Left ventricle myocardium inferior (tissue), 1 donor: ENCODE data around the gene GAST. TPM values are rescaled to one million over a fixed set of nuclear protein-coding genes. Genes with fewer than 3 reads are reported as not detected.
A peak's percentile ranks its signal among the peaks of the same experiment; 100 is the strongest.

ENCODE experiments used
- DNase-seq: peaks from one replicate; pipeline ENCODE4 v3.0.0-alpha.2; 2020
- H3K27ac ChIP-seq: fragments of 200-600 bp; replicated peaks from 2 replicates; pipeline ENCODE4 v1.8.0; 2021
- H3K27me3 ChIP-seq: fragments of 200-600 bp; 2 replicates; pipeline ENCODE4 v1.8.0; 2021; ENCODE audit warnings: low read depth
- H3K36me3 ChIP-seq: fragments of 200-600 bp; 2 replicates; pipeline ENCODE4 v1.8.0; 2021
- H3K4me1 ChIP-seq: fragments of 200-600 bp; 2 replicates; pipeline ENCODE4 v1.8.0; 2021
- H3K4me3 ChIP-seq: fragments of 200-600 bp; 2 replicates; pipeline ENCODE4 v1.8.0; 2021; ENCODE audit warnings: mild to moderate bottlenecking, moderate library complexity
- H3K9me3 ChIP-seq: fragments of 200-600 bp; replicated peaks from 2 replicates; pipeline ENCODE4 v1.8.0; 2021
- intact Hi-C: fragments of 100-400 bp; cut with micrococcal nuclease; formaldehyde crosslinking; loops from one replicate; pipeline ENCODE4 v1.11.0; 2022
- total RNA-seq: library from RNA; stranded (reverse); fragmentation: NEBNext Ultra II Directional; extraction: Animal tissue kit (Norgen Biotek cat#: 25700); gene quantifications from one replicate; pipeline ENCODE4 v1.2.1, GENCODE V29; 2021
- TF ChIP-seq, protein P1 (sequence below): fragments of 200-600 bp; IDR thresholded peaks from 2 replicates; pipeline ENCODE4 v1.8.0; 2021; ENCODE audit warnings: antibody characterized with exemption, mild to moderate bottlenecking, borderline replicate concordance
- donor health status: DM: no; HTN: yes; CAD: no; lungs with severe emphysema.

Gene GAST
- total RNA-seq, 1 donor from 2014 or later: not detected

DNA sequence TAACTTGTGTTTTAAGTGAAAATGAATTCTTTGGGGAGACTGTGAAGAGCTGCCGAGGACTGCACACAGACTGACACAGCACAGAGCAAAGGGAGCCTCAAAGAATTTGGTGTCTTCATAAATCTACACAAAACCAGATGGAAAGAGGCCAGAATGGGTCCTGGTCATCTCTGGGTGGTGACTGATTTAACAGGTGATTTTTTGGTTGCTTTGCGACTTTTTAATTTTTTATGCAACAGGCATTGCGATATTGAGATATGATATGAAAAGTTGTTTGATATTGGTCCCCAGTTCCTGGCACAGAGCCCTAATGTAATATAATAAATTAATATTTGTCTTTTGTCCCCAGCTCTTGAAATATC lies 36.1 kb upstream of the GAST start:
- no peaks in the 10 kb centered on the region for H3K27me3 ChIP-seq
- H3K4me1 ChIP-seq: peaks cover 13% of the 10 kb centered on the region
- intact Hi-C loops: no loop called here
- TF ChIP-seq, protein P1, sequence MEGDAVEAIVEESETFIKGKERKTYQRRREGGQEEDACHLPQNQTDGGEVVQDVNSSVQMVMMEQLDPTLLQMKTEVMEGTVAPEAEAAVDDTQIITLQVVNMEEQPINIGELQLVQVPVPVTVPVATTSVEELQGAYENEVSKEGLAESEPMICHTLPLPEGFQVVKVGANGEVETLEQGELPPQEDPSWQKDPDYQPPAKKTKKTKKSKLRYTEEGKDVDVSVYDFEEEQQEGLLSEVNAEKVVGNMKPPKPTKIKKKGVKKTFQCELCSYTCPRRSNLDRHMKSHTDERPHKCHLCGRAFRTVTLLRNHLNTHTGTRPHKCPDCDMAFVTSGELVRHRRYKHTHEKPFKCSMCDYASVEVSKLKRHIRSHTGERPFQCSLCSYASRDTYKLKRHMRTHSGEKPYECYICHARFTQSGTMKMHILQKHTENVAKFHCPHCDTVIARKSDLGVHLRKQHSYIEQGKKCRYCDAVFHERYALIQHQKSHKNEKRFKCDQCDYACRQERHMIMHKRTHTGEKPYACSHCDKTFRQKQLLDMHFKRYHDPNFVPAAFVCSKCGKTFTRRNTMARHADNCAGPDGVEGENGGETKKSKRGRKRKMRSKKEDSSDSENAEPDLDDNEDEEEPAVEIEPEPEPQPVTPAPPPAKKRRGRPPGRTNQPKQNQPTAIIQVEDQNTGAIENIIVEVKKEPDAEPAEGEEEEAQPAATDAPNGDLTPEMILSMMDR: no peak
- no peak overlapping the region for H3K4me3 ChIP-seq
- H3K9me3 ChIP-seq: no peaks in the 10 kb centered on the region
- no peak overlapping the region for H3K27ac ChIP-seq
- H3K36me3 ChIP-seq: no peaks in the 10 kb centered on the region
- DNase-seq: no peak

DNA sequence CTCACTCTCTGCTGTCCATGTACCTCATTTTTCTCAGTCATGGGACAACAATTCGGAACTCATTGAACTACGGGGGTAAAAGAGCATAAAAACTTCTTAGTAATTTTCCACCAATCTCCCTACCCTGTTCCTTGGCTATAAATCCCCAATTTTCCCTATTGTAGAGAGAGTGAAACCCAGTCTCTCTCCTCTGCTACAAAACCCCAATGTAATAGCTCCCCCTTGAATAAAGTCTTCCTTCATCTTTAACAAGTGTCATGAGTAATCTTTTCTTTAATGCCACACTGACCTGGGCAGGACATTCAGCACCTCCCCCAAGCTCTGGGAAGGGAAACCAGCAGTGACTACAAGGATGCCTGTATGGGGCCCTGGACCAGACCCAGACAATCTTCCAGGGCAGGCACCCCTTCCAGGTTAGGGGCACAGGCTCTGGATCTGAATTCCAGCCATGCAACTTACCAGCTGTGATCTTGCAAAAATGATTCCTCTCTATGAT lies 33.7 kb upstream of the GAST start:
- peak overlapping the region; percentile 85 for H3K27ac ChIP-seq
- peaks cover 13% of the 10 kb centered on the region for H3K4me1 ChIP-seq
- no peaks in the 10 kb centered on the region for H3K27me3 ChIP-seq
- no peaks in the 10 kb centered on the region for H3K9me3 ChIP-seq
- no peak for DNase-seq
- TF ChIP-seq, protein P1: no peak
- intact Hi-C loops: no loop called here
- peak overlapping the region; percentile 55 for H3K4me3 ChIP-seq
- no peaks in the 10 kb centered on the region for H3K36me3 ChIP-seq

DNA sequence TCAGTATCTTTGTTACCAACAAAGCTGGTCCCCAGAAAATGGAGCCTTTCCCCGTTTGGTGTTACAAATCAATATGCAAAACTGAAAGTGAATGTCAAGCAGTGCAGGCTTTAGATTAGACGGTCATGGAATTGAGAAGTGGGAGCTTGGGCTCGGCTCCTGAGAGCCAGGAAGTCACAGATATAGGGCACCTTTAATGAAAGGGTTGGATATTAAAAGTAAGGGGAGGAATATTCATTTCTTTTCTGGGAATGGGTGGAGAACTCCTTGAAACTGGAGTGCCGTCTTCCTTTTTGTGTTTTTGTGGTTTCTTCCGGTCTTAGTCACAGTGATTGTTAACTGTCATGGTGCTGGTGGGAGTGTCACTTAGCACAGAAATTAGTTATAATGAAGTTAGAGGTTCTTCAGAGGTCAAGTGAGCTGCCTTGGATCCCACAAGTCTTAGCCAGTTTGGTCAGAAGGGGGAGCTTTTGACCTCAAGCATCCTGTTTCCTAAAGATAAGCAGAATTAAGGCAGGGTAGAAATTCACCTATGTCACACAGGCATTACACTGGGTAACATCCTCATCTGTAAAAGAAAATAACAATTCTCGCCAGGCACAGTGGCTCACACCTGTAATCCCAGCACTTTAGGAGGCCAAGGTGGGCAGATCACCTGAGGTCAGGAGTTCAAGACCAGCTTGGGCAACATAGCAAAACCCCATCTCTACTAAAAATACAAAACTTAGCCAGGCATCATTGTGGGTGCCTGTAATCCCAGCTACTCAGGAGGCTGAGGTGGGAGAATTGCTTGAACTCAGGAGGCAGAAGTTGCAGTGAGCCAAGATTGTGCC lies 33.0 kb upstream of the GAST start:
- H3K36me3 ChIP-seq: no peaks in the 10 kb centered on the region
- intact Hi-C loops: no loop called here
- H3K4me1 ChIP-seq: peaks cover 13% of the 10 kb centered on the region
- DNase-seq: no peak
- TF ChIP-seq, protein P1: peak; percentile 27
- H3K4me3 ChIP-seq: peak overlapping the region; percentile 55
- no peaks in the 10 kb centered on the region for H3K9me3 ChIP-seq
- H3K27ac ChIP-seq: peak overlapping the region; percentile 85
- H3K27me3 ChIP-seq: no peaks in the 10 kb centered on the region

- intact Hi-C loops: no loop called here
- Histone ChIP-seq H3K4me3 (no peak overlapping the region), H3K36me3 (no peaks in the 10 kb centered on the region), H3K27ac (peak overlapping the region; percentile 85), H3K9me3 (no peaks in the 10 kb centered on the region), H3K27me3 (no peaks in the 10 kb centered on the region), H3K4me1 (peaks cover 13% of the 10 kb centered on the region)
- TF ChIP-seq, protein P1: no peak
- no peak for DNase-seq
These were observed 32.2 kb upstream of the GAST start for GRCh38 chr17:41679740-41680425.

GRCh38 chr17:41680426-41681040 lies 31.6 kb upstream of the GAST start:
- intact Hi-C loops: no loop called here
- Histone ChIP-seq H3K4me1 (peaks cover 13% of the 10 kb centered on the region), H3K27ac (no peak overlapping the region), H3K27me3 (no peaks in the 10 kb centered on the region), H3K36me3 (no peaks in the 10 kb centered on the region), H3K4me3 (no peak overlapping the region), H3K9me3 (no peaks in the 10 kb centered on the region)
- DNase-seq: no peak
- TF ChIP-seq, protein P1: no peak
